Keratinocyte (primary cell): ENCODE data around the gene EMP2. TPM values are rescaled to one million over a fixed set of nuclear protein-coding genes. Genes with fewer than 3 reads are reported as not detected.

ENCODE experiments used
- DNase-seq: peaks from one replicate; pipeline ENCODE4 v3.0.0-alpha.2; 2011; ENCODE audit warnings: low read depth, missing footprints, low spot score
- FAIRE-seq: peaks from 2 replicates; lab custom pipeline; 2011; peaks lifted over from hg19 to GRCh38; lab: Jason Lieb, UNC
- H2AFZ ChIP-seq: 2 replicates; pipeline ENCODE4 v1.6.0; 2012; ENCODE audit warnings: low read length, control low read depth, inconsistent platforms; ENCODE audit not compliant: control insufficient read depth
- H3K27ac ChIP-seq: 2 replicates; pipeline ENCODE4 v1.5.1; 2011; ENCODE audit warnings: low read length; ENCODE audit not compliant: control insufficient read depth, insufficient read depth
- H3K27me3 ChIP-seq: 3 replicates; pipeline ENCODE4 v1.6.0; 2011; ENCODE audit warnings: low read length; ENCODE audit not compliant: control insufficient read depth, insufficient read depth; ENCODE audit errors: extremely low read depth
- H3K36me3 ChIP-seq, 2 experiments: 2 replicates in 1 of 2; 3 replicates in 1 of 2; pipeline ENCODE4 v1.5.1; 2011; ENCODE audit warnings: low read length in 2 of 2, mild to moderate bottlenecking in 1 of 2; ENCODE audit not compliant: control insufficient read depth in 2 of 2, insufficient read depth in 2 of 2; ENCODE audit errors: extremely low read depth in 1 of 2
- H3K4me1 ChIP-seq: 3 replicates; pipeline ENCODE4 v1.5.1; 2011; ENCODE audit warnings: low read length; ENCODE audit not compliant: control insufficient read depth, insufficient read depth; ENCODE audit errors: extremely low read depth
- H3K4me2 ChIP-seq: 3 replicates; pipeline ENCODE4 v1.6.0; 2011; ENCODE audit warnings: low read depth, low read length; ENCODE audit not compliant: control insufficient read depth, insufficient read depth; ENCODE audit errors: extremely low read depth
- H3K4me3 ChIP-seq, 3 experiments: fragments of 200-600 bp in 1 of 3; sonication (generic) in 1 of 3; 2 replicates in 2 of 3; 3 replicates in 1 of 3; pipeline ENCODE4 v1.5.1; 2011 to 2016; ENCODE audit warnings: low read length in 3 of 3, mild to moderate bottlenecking in 3 of 3, control low read depth in 2 of 3, inconsistent platforms in 1 of 3, low read depth in 1 of 3, mixed read lengths in 1 of 3, mixed run types in 1 of 3, moderate library complexity in 1 of 3; ENCODE audit not compliant: control insufficient read depth in 2 of 3, insufficient read depth in 2 of 3; ENCODE audit errors: extremely low read depth in 1 of 3
- H3K79me2 ChIP-seq: 2 replicates; pipeline ENCODE4 v1.6.0; 2012; ENCODE audit warnings: low read length; ENCODE audit not compliant: control insufficient read depth, insufficient read depth
- H3K9ac ChIP-seq: 3 replicates; pipeline ENCODE4 v1.6.0; 2011; ENCODE audit warnings: low read length; ENCODE audit not compliant: control insufficient read depth, insufficient read depth; ENCODE audit errors: extremely low read depth
- H3K9me1 ChIP-seq: 3 replicates; pipeline ENCODE4 v1.6.0; 2011; ENCODE audit warnings: low read length; ENCODE audit not compliant: control insufficient read depth, insufficient read depth; ENCODE audit errors: extremely low read depth
- H3K9me3 ChIP-seq: 2 replicates; pipeline ENCODE4 v1.5.1; 2012; ENCODE audit warnings: low read depth, low read length; ENCODE audit not compliant: control insufficient read depth
- H4K20me1 ChIP-seq: 3 replicates; pipeline ENCODE4 v1.6.0; 2011; ENCODE audit warnings: low read length; ENCODE audit not compliant: control insufficient read depth, insufficient read depth; ENCODE audit errors: extremely low read depth
- EZH2 ChIP-seq: IDR thresholded peaks from one replicate; pipeline ENCODE4 v1.6.1; 2012; ENCODE audit warnings: inconsistent platforms, mild to moderate bottlenecking, low read length, moderate library complexity
- dilution Hi-C: fragments of 300-500 bp; cut with MboI; formaldehyde crosslinking; loops from one replicate; pipeline ENCODE4 v1.7.0; 2020; ENCODE audit warnings: low sequenced_read_pairs; ENCODE audit not compliant: extremely low pct_ligation_motif_present
- polyA plus RNA-seq, 5 experiments: library from polyadenylated mRNA; depleted of rRNA in 3 of 5; stranded (reverse) in 3 of 5; stranded (forward) in 1 of 5; unstranded in 1 of 5; fragments of >200 nt; gene quantifications; 1 replicate in 1 of 5; 2 replicates in 3 of 5; 3 replicates in 1 of 5; pipeline versions ENCODE4 v1.2.1 to v1.2.3, GENCODE V29; 2011 to 2012; ENCODE audit warnings: missing spikeins in 2 of 5, low read depth in 1 of 5, low replicate concordance in 1 of 5
- TF ChIP-seq, protein P1 (sequence below), 3 experiments: IDR thresholded peaks in 1 of 3; conservative IDR thresholded peaks in 1 of 3; optimal IDR thresholded peaks in 1 of 3; 2 replicates in 2 of 3; 3 replicates in 1 of 3; pipeline versions ENCODE3 to v1.5.1; 2011; ENCODE audit warnings: low read length in 3 of 3, mild to moderate bottlenecking in 3 of 3, moderate library complexity in 2 of 3, control low read depth in 1 of 3, inconsistent platforms in 1 of 3; ENCODE audit not compliant: insufficient read depth in 2 of 3; ENCODE audit errors: extremely low read depth in 1 of 3

EMP2 gene
- polyA plus RNA-seq, 1 donor (not counting 4 experiments of a cell fraction or from before 2014, with no cell fraction given), result 19.1 TPM

GRCh38 chr16:10614685-10615084 lies 34.3 kb upstream of the EMP2 start:
- Histone ChIP-seq H3K9ac (no peak overlapping the region), H3K4me3 (no peak overlapping the region), H2AFZ (no peak overlapping the region), H3K4me2 (no peak overlapping the region), H3K9me3 (no peaks in the 10 kb centered on the region), H3K4me1 (peaks cover 37% of the 10 kb centered on the region), H4K20me1 (no peaks in the 10 kb centered on the region), H3K27me3 (no peaks in the 10 kb centered on the region), H3K79me2 (no peaks in the 10 kb centered on the region), H3K36me3 (no peaks in the 10 kb centered on the region), H3K27ac (no peak overlapping the region), H3K9me1 (no peaks in the 10 kb centered on the region)
- TF ChIP-seq, protein P1, sequence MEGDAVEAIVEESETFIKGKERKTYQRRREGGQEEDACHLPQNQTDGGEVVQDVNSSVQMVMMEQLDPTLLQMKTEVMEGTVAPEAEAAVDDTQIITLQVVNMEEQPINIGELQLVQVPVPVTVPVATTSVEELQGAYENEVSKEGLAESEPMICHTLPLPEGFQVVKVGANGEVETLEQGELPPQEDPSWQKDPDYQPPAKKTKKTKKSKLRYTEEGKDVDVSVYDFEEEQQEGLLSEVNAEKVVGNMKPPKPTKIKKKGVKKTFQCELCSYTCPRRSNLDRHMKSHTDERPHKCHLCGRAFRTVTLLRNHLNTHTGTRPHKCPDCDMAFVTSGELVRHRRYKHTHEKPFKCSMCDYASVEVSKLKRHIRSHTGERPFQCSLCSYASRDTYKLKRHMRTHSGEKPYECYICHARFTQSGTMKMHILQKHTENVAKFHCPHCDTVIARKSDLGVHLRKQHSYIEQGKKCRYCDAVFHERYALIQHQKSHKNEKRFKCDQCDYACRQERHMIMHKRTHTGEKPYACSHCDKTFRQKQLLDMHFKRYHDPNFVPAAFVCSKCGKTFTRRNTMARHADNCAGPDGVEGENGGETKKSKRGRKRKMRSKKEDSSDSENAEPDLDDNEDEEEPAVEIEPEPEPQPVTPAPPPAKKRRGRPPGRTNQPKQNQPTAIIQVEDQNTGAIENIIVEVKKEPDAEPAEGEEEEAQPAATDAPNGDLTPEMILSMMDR (optimal IDR thresholded peaks at IDR 0.05 in 1 of 3, IDR thresholded peaks at IDR 0.05 in 1 of 3, conservative IDR thresholded peaks at IDR 0.05 in 1 of 3; ENCODE audit: extremely low read depth in 1 of 3, insufficient read depth in 2 of 3, low read length in 3 of 3), result no peak
- TF ChIP-seq EZH2, result no peak
- DNase-seq, result no peak
- FAIRE-seq, result no peak
- dilution Hi-C loops, result no loop called here

DNA sequence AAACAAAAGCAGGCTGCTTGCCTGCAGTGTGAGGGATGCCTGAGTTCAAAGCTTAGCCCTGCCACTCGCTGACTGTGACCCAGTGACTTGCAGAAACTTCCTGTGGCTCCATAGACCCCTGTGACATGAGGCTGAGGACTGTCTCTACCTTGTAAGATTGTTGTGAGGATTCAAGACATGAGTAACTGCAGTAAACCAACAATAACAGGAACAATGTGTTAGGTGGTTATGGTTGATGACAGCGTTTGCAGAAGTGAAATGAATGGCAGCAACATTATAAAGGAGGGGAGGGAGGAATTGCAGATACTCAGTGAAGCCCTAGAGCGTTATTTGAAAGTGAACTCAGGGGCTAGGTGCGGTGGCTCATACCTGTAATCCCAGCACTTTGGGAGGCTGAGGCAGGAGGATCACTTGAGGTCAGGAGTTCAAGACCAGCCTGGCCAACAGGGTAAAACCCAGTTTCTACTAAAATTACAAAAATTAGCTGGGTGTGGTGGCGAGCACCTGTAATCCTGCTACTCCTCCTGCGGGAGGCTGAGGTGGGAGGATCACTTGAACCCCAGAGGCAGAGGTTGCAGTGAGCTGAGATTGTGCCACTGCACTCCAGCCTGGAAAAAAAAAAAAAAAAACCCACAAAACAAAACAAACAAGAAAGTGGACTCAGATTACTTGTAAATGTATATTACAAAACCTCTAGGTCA lies 33.5 kb upstream of the EMP2 start:
- Histone ChIP-seq H3K36me3 (no peaks in the 10 kb centered on the region), H4K20me1 (no peaks in the 10 kb centered on the region), H2AFZ (no peak overlapping the region), H3K4me1 (peaks cover 37% of the 10 kb centered on the region), H3K9me1 (no peaks in the 10 kb centered on the region), H3K27me3 (no peaks in the 10 kb centered on the region), H3K9ac (no peak overlapping the region), H3K4me3 (no peak overlapping the region), H3K79me2 (no peaks in the 10 kb centered on the region), H3K27ac (no peak overlapping the region), H3K9me3 (no peaks in the 10 kb centered on the region), H3K4me2 (no peak overlapping the region)
- no peak for TF ChIP-seq EZH2
- TF ChIP-seq, protein P1 (optimal IDR thresholded peaks at IDR 0.05 in 1 of 3, IDR thresholded peaks at IDR 0.05 in 1 of 3, conservative IDR thresholded peaks at IDR 0.05 in 1 of 3; ENCODE audit: extremely low read depth in 1 of 3, insufficient read depth in 2 of 3, low read length in 3 of 3), result no peak
- FAIRE-seq (no peak), DNase-seq (no peak)
- dilution Hi-C loops, result no loop called here
